OCI-LY7 (cell line): ENCODE results near the gene GSG1L. TPM values are rescaled to one million over a fixed set of nuclear protein-coding genes. Genes with fewer than 3 reads are reported as not detected.

ENCODE experiments used
- BruUV-seq: library from RNA; stranded (reverse); fragments of 400-500 nt; replicated peaks from 2 replicates; lab custom pipeline; 2021; lab: Mats Ljungman, UMichigan
- CTCF ChIA-PET: fragments of 300-600 bp; sonication (Branson Sonifier 250); formaldehyde crosslinking; loops from one replicate; lab custom pipeline; 2022; ENCODE audit warnings: antibody characterized with exemption; ENCODE audit not compliant: unreplicated experiment; lab: Charles Lee
- POLR2A ChIA-PET: fragments of 300-600 bp; sonication (Branson Sonifier 250); formaldehyde crosslinking; loops from one replicate; lab custom pipeline; 2022; ENCODE audit warnings: antibody characterized with exemption; lab: Charles Lee
- DNase-seq: peaks from one replicate; pipeline ENCODE4 v3.0.0-alpha.2; 2015; ENCODE audit warnings: low spot score
- H2AFZ ChIP-seq: fragments of 200-600 bp; sonication (generic), shearing (Covaris generic); 2 replicates; pipeline ENCODE4 v1.6.1; 2014; ENCODE audit warnings: mild to moderate bottlenecking, antibody characterized with exemption, low read length, moderate library complexity
- H3K27ac ChIP-seq: fragments of 200-600 bp; sonication (generic); 2 replicates; pipeline ENCODE4 v1.5.1; 2014; ENCODE audit warnings: mixed run types, low read depth, mild to moderate bottlenecking, moderate library complexity, low read length, inconsistent platforms; ENCODE audit not compliant: poor library complexity, severe bottlenecking
- H3K36me3 ChIP-seq: fragments of 200-600 bp; sonication (generic); 2 replicates; pipeline ENCODE4 v1.6.1; 2014; ENCODE audit warnings: mild to moderate bottlenecking, antibody characterized with exemption, low read length, moderate library complexity, mixed read lengths; ENCODE audit not compliant: insufficient read depth
- H3K4me1 ChIP-seq: fragments of 200-600 bp; sonication (generic); 2 replicates; pipeline ENCODE4 v1.5.1; 2014; ENCODE audit warnings: mild to moderate bottlenecking, low read length; ENCODE audit not compliant: insufficient read depth, poor library complexity, severe bottlenecking
- H3K4me2 ChIP-seq: fragments of 200-600 bp; sonication (generic); 2 replicates; pipeline ENCODE4 v1.6.1; 2014; ENCODE audit warnings: mild to moderate bottlenecking, low read length
- H3K4me3 ChIP-seq: fragments of 200-600 bp; sonication (generic); 2 replicates; pipeline ENCODE4 v1.5.1; 2014; ENCODE audit warnings: mild to moderate bottlenecking, low read depth, low read length; ENCODE audit not compliant: poor library complexity, severe bottlenecking
- H3K79me2 ChIP-seq: fragments of 200-600 bp; sonication (generic); 2 replicates; pipeline ENCODE4 v1.6.1; 2016; ENCODE audit warnings: low read depth, mild to moderate bottlenecking, low read length, moderate library complexity, mixed read lengths; ENCODE audit not compliant: insufficient read depth
- H3K9me2 ChIP-seq: fragments of 200-600 bp; sonication (generic); 2 replicates; pipeline ENCODE4 v1.6.1; 2016; ENCODE audit warnings: mild to moderate bottlenecking, low read length, mixed read lengths; ENCODE audit not compliant: insufficient read depth
- H3K9me3 ChIP-seq: fragments of 200-600 bp; sonication (generic); 2 replicates; pipeline ENCODE4 v1.6.1; 2014; ENCODE audit warnings: mild to moderate bottlenecking, mixed run types, low read length, mixed read lengths
- H4K20me1 ChIP-seq: fragments of 200-600 bp; sonication (generic); 2 replicates; pipeline ENCODE4 v1.6.1; 2014; ENCODE audit warnings: mild to moderate bottlenecking, antibody characterized with exemption, low read length, moderate library complexity, mixed read lengths; ENCODE audit not compliant: insufficient read depth
- CTCF ChIP-seq: fragments of 200-600 bp; sonication (generic); conservative IDR thresholded peaks from 2 replicates; pipeline ENCODE4 v1.5.1; 2014; ENCODE audit warnings: mild to moderate bottlenecking, antibody characterized with exemption, low read length, moderate library complexity, mixed read lengths
- EZH2phosphoT487 ChIP-seq: fragments of 200-600 bp; sonication (generic); IDR thresholded peaks from 2 replicates; pipeline ENCODE4 v1.6.1; 2018; ENCODE audit warnings: low read depth, borderline replicate concordance, mild to moderate bottlenecking, mixed run types, antibody characterized with exemption, low read length, moderate library complexity, mixed read lengths
- intact Hi-C: fragments of 100-400 bp; cut with micrococcal nuclease; formaldehyde crosslinking; loops from one replicate; pipeline ENCODE4 v1.10.0; 2022; ENCODE audit not compliant: unreplicated experiment
- total RNA-seq, 2 experiments: library from RNA; depleted of rRNA in 1 of 2; stranded (reverse); fragments of >200 nt in 1 of 2; shearing (Covaris generic) in 1 of 2; gene quantifications; 2 replicates each; pipeline ENCODE4 v1.2.3, GENCODE V29; 2014 to 2022

Gene GSG1L
- total RNA-seq, 2 experiments from 2014 or later = not detected

DNA sequence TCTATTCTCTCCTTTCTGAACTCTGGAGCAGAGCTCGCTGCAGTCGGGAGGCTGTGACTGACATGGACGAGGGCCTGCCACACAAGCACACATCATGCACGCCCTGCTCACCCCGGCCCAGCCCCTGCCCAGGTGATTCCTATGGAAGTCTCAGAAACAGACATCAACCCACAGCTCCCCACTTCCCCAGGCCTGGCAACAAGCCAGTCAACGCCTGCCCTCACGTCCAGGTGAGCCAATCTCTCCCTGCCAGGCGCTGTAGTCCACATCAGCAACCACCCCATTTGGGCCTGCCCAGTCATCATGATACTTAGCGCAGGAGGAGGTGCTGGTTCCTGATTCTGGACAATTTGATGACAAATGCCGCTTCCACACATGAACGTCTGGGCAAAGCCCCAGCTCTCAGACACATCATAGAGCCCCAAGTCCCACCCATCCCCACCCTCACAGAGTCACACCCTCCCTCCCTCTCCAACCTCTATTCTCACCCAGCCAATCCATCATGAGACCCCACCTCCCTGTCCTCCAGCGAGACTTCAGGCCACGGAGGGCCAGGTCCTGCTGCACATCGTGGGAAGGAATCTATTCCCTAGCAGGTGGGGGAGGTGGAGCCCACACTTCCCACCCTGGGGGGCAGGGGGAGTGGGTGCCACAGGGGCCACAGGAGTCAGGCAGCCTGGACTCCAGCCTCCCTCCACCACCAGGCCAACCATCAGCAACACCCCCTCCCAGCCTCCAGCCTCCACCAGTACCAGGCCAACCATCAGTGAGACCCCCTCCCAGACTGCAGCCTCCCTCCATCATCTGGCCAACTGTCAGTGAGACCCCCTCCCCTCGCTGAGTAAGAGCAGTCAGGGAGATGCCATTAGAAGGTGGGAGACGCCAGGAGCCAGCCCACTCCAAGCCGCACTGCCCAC, 33.7 kb upstream of the GSG1L start:
- H3K36me3 ChIP-seq = peaks cover 58% of the 10 kb centered on the region
- no peak overlapping the region for H2AFZ ChIP-seq
- no peak overlapping the region for H3K4me2 ChIP-seq
- no peak overlapping the region for H3K27ac ChIP-seq
- no peaks in the 10 kb centered on the region for H4K20me1 ChIP-seq
- TF ChIP-seq CTCF (no peak), EZH2phosphoT487 (no peak)
- POLR2A ChIA-PET = no interaction called here
- H3K4me3 ChIP-seq = no peak overlapping the region
- CTCF ChIA-PET = no interaction called here
- no peaks in the 10 kb centered on the region for H3K9me3 ChIP-seq
- H3K9me2 ChIP-seq = no peaks in the 10 kb centered on the region
- H3K4me1 ChIP-seq = no peaks in the 10 kb centered on the region
- no peaks in the 10 kb centered on the region for H3K79me2 ChIP-seq
- BruUV-seq = no TSS peak
- DNase-seq = no peak
- intact Hi-C loops = no loop called here

GRCh38 chr16:28093385-28093725, 29.8 kb upstream of the GSG1L start:
- Histone ChIP-seq H3K27ac (no peak overlapping the region), H3K4me3 (no peak overlapping the region), H3K36me3 (peaks cover 19% of the 10 kb centered on the region), H3K4me2 (no peak overlapping the region), H2AFZ (no peak overlapping the region), H3K9me2 (no peaks in the 10 kb centered on the region), H4K20me1 (no peaks in the 10 kb centered on the region), H3K4me1 (no peaks in the 10 kb centered on the region), H3K79me2 (no peaks in the 10 kb centered on the region), H3K9me3 (no peaks in the 10 kb centered on the region)
- ChIA-PET CTCF (no interaction called here), POLR2A (interaction anchor here (0.6 kb wide), 1 partner anchor 78 kb away, joined by 3 read pairs; no protein-coding TSS in a partner anchor)
- DNase-seq = no peak
- TF ChIP-seq EZH2phosphoT487 (no peak), CTCF (no peak)
- intact Hi-C loops = no loop called here
- BruUV-seq = no TSS peak
